Brain microvascular endothelial cell (primary cell): Measurements from ENCODE around the gene PPP4R3B.

Experiments used
- DNase-seq: peaks from one replicate; pipeline ENCODE4 v3.0.0-alpha.2; 2020
- H3K27ac ChIP-seq: fragments of 250-450 bp; sonication (Bioruptor Pico); 2 replicates; pipeline ENCODE4 v1.5.1; 2020; ENCODE audit warnings: mild to moderate bottlenecking, moderate library complexity
- H3K27me3 ChIP-seq: fragments of 250-450 bp; sonication (Bioruptor Pico); replicated peaks from 2 replicates; pipeline ENCODE4 v1.5.1; 2020; ENCODE audit warnings: mild to moderate bottlenecking
- H3K36me3 ChIP-seq: fragments of 250-450 bp; sonication (Bioruptor Pico); replicated peaks from 2 replicates; pipeline ENCODE4 v1.5.1; 2020; ENCODE audit warnings: mild to moderate bottlenecking
- H3K4me3 ChIP-seq: 2 replicates; pipeline ENCODE4 v1.5.1; 2011; ENCODE audit warnings: low read depth, mild to moderate bottlenecking, control low read depth, low read length, moderate library complexity
- in situ Hi-C: cut with HindIII; loops from 2 replicates; pipeline ENCODE4 v1.10.0; 2017; ENCODE audit warnings: low sequenced_read_pairs, low pct_ligation_motif_present
- TF ChIP-seq, protein P1 (sequence below): IDR thresholded peaks from 2 replicates; pipeline ENCODE4 v1.5.1; 2011; ENCODE audit warnings: low read depth, mild to moderate bottlenecking, moderate library complexity, low read length, control low read depth, inconsistent platforms; ENCODE audit errors: missing control alignments

PPP4R3B gene

DNA sequence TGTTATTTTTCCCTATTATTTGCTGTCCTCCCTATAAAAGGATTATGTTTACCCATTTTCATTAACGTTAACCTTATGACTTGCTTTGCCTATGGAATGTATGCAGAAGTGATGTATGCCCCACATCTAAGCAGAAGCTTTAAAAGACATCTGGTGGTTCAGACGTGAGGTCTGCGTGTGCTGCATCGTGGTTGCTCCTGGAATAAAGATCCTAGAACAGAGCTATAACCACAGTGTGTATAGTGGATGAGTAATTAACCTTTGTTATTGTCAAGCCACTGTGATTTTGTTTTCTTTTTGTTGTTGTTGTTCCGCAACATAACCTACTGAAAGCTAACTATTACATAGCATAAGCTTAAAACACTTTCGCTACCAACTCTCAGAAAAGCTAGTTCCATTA, 118.8 kb downstream of the PPP4R3B start:
- DNase-seq = no peak
- H3K27me3 ChIP-seq = no peaks in the 10 kb centered on the region
- no peak overlapping the region for H3K4me3 ChIP-seq
- in situ Hi-C loops = no loop called here
- TF ChIP-seq, protein P1, sequence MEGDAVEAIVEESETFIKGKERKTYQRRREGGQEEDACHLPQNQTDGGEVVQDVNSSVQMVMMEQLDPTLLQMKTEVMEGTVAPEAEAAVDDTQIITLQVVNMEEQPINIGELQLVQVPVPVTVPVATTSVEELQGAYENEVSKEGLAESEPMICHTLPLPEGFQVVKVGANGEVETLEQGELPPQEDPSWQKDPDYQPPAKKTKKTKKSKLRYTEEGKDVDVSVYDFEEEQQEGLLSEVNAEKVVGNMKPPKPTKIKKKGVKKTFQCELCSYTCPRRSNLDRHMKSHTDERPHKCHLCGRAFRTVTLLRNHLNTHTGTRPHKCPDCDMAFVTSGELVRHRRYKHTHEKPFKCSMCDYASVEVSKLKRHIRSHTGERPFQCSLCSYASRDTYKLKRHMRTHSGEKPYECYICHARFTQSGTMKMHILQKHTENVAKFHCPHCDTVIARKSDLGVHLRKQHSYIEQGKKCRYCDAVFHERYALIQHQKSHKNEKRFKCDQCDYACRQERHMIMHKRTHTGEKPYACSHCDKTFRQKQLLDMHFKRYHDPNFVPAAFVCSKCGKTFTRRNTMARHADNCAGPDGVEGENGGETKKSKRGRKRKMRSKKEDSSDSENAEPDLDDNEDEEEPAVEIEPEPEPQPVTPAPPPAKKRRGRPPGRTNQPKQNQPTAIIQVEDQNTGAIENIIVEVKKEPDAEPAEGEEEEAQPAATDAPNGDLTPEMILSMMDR = no peak
- no peak overlapping the region for H3K27ac ChIP-seq
- H3K36me3 ChIP-seq = no peaks in the 10 kb centered on the region
